GM12801 (cell line): ENCODE data around the gene RXRA.

Source experiments
- CTCF ChIP-seq: IDR thresholded peaks from one replicate; pipeline ENCODE4 v1.5.1; 2011; ENCODE audit warnings: control low read depth; ENCODE audit not compliant: insufficient read length; ENCODE audit errors: extremely low read depth

Gene RXRA

GRCh38 chr9:134325813-134326723 lies at the start of gene RXRA:
TSS of gene RXRA (plus strand) at chr9:134326455. CDS start at chr9:134326632, 177 bp downstream.
- TF ChIP-seq CTCF: no peak

GRCh38 chr9:134278286-134278685 lies 48.0 kb upstream of the RXRA start:
- TF ChIP-seq CTCF: no peak

- TF ChIP-seq CTCF: no peak
Observed at GRCh38 chr9:134278974-134279640, 47.1 kb upstream of the RXRA start.

GRCh38 chr9:134282138-134282650 lies 44.1 kb upstream of the RXRA start:
- no peak for TF ChIP-seq CTCF

GRCh38 chr9:134283111-134283515 lies 43.1 kb upstream of the RXRA start:
- no peak for TF ChIP-seq CTCF

- TF ChIP-seq CTCF: no peak
Observed at GRCh38 chr9:134283692-134284265, 42.5 kb upstream of the RXRA start.

GRCh38 chr9:134284273-134284672 lies 42.0 kb upstream of the RXRA start:
- no peak for TF ChIP-seq CTCF
